HEK293 (cell line): ENCODE data around the gene BICC1.

Experiments
- CTCF ChIA-PET: fragments of 350-600 bp; formaldehyde crosslinking; extraction: SDS; loops from one replicate; lab custom pipeline; 2021; ENCODE audit warnings: antibody characterized with exemption; lab: Yijun Ruan, JAX
- POLR2A ChIA-PET: fragments of 300-600 bp; formaldehyde crosslinking; extraction: SDS; loops from one replicate; lab custom pipeline; 2020; ENCODE audit warnings: antibody characterized with exemption, inconsistent platforms; lab: Yijun Ruan, JAX
- H3K27ac ChIP-seq: fragments of 200-500 bp; sonication (Bioruptor generic); 2 replicates; pipeline ENCODE4 v1.5.1; 2014; ENCODE audit warnings: low read depth, low read length, control low read depth, inconsistent platforms; ENCODE audit errors: extremely low read depth
- H3K36me3 ChIP-seq, 2 experiments: fragments of 200-500 bp in 1 of 2; sonication (Bioruptor generic) in 1 of 2; 1 replicate in 1 of 2; 2 replicates in 1 of 2; pipeline ENCODE4 v1.5.1; 2014 to 2017; ENCODE audit warnings: inconsistent platforms in 2 of 2, low read length in 2 of 2; ENCODE audit not compliant: control insufficient read depth in 2 of 2, insufficient read depth in 1 of 2
- H3K4me1 ChIP-seq: fragments of 200-500 bp; sonication (Bioruptor generic); 2 replicates; pipeline ENCODE4 v1.5.1; 2014; ENCODE audit warnings: mild to moderate bottlenecking, low read length, inconsistent platforms; ENCODE audit not compliant: control insufficient read depth, insufficient read depth
- H3K4me3 ChIP-seq: 2 replicates; pipeline ENCODE4 v1.5.1; 2011; ENCODE audit warnings: low read depth, mild to moderate bottlenecking, control low read depth, low read length, moderate library complexity
- H3K9me3 ChIP-seq: fragments of 200-500 bp; sonication (Bioruptor generic); 2 replicates; pipeline ENCODE4 v1.5.1; 2014; ENCODE audit warnings: low read depth, low read length, inconsistent platforms; ENCODE audit not compliant: control insufficient read depth, insufficient read depth
- CTCF ChIP-seq: fragments of 450-650 bp; formaldehyde crosslinking; IDR thresholded peaks from 2 replicates; pipeline ENCODE4 v1.5.1; 2016; ENCODE audit warnings: missing biosample characterization, missing genetic modification characterization
- MEIS1 ChIP-seq: sonication (generic); formaldehyde crosslinking; IDR thresholded peaks from 2 replicates; pipeline ENCODE4 v1.8.1; 2022; ENCODE audit warnings: missing genetic modification reagents, mild to moderate bottlenecking, borderline replicate concordance
- SP3 ChIP-seq: fragments of 450-650 bp; formaldehyde crosslinking; IDR thresholded peaks from 2 replicates; pipeline ENCODE4 v1.5.1; 2016; ENCODE audit warnings: missing biosample characterization, missing genetic modification characterization
- SP7 ChIP-seq: fragments of 450-650 bp; formaldehyde crosslinking; IDR thresholded peaks from 2 replicates; pipeline ENCODE4 v1.5.1; 2016; ENCODE audit warnings: missing biosample characterization, missing genetic modification characterization
- ZBTB1 ChIP-seq: fragments of 450-650 bp; formaldehyde crosslinking; IDR thresholded peaks from 2 replicates; pipeline ENCODE4 v1.5.1; 2016; ENCODE audit warnings: missing biosample characterization, missing genetic modification characterization
- ZBTB21 ChIP-seq: fragments of 450-650 bp; formaldehyde crosslinking; IDR thresholded peaks from 2 replicates; pipeline ENCODE4 v1.5.1; 2017; ENCODE audit warnings: missing biosample characterization, missing genetic modification characterization
- ZBTB6 ChIP-seq: fragments of 450-650 bp; formaldehyde crosslinking; IDR thresholded peaks from 2 replicates; pipeline ENCODE4 v1.5.1; 2017; ENCODE audit warnings: missing biosample characterization, missing genetic modification characterization
- ZBTB7A ChIP-seq: fragments of 450-650 bp; formaldehyde crosslinking; IDR thresholded peaks from 2 replicates; pipeline ENCODE4 v1.5.1; 2016; ENCODE audit warnings: low read depth, missing biosample characterization, missing genetic modification characterization
- ZFP3 ChIP-seq: fragments of 450-650 bp; formaldehyde crosslinking; IDR thresholded peaks from 2 replicates; pipeline ENCODE4 v1.5.1; 2016; ENCODE audit warnings: low read depth, missing biosample characterization, missing genetic modification characterization
- ZNF146 ChIP-seq: fragments of 450-650 bp; formaldehyde crosslinking; IDR thresholded peaks from 2 replicates; pipeline ENCODE4 v1.5.1; 2016; ENCODE audit warnings: missing biosample characterization, missing genetic modification characterization
- ZNF174 ChIP-seq: fragments of 450-650 bp; formaldehyde crosslinking; IDR thresholded peaks from 2 replicates; pipeline ENCODE4 v1.5.0; 2017; ENCODE audit warnings: missing biosample characterization, mild to moderate bottlenecking, missing genetic modification characterization
- ZNF2 ChIP-seq: fragments of 450-650 bp; formaldehyde crosslinking; IDR thresholded peaks from 2 replicates; pipeline ENCODE4 v1.5.1; 2016; ENCODE audit warnings: missing biosample characterization, missing genetic modification characterization
- ZNF24 ChIP-seq: fragments of 450-650 bp; formaldehyde crosslinking; IDR thresholded peaks from 2 replicates; pipeline ENCODE4 v1.5.1; 2016; ENCODE audit warnings: missing biosample characterization, missing genetic modification characterization
- ZNF280D ChIP-seq: fragments of 450-650 bp; formaldehyde crosslinking; IDR thresholded peaks from 2 replicates; pipeline ENCODE4 v1.5.1; 2016; ENCODE audit warnings: missing biosample characterization, missing genetic modification characterization
- ZNF292 ChIP-seq: fragments of 450-650 bp; formaldehyde crosslinking; IDR thresholded peaks from 2 replicates; pipeline ENCODE4 v1.5.1; 2016; ENCODE audit warnings: low read depth, missing biosample characterization, missing genetic modification characterization, borderline replicate concordance
- ZNF324 ChIP-seq: fragments of 450-650 bp; formaldehyde crosslinking; IDR thresholded peaks from 2 replicates; pipeline ENCODE4 v1.5.1; 2016; ENCODE audit warnings: missing biosample characterization, missing genetic modification characterization
- ZNF404 ChIP-seq: fragments of 450-650 bp; formaldehyde crosslinking; IDR thresholded peaks from 2 replicates; pipeline ENCODE4 v1.5.1; 2017; ENCODE audit warnings: missing biosample characterization, missing genetic modification characterization
- ZNF423 ChIP-seq: fragments of 450-650 bp; formaldehyde crosslinking; IDR thresholded peaks from 2 replicates; pipeline ENCODE4 v1.5.1; 2016; ENCODE audit warnings: missing biosample characterization, missing genetic modification characterization
- ZNF548 ChIP-seq: fragments of 450-650 bp; formaldehyde crosslinking; IDR thresholded peaks from 2 replicates; pipeline ENCODE4 v1.5.1; 2016; ENCODE audit warnings: missing biosample characterization, missing genetic modification characterization
- ZNF555 ChIP-seq: fragments of 450-650 bp; formaldehyde crosslinking; conservative IDR thresholded peaks from 2 replicates; pipeline ENCODE4 v1.5.1; 2017; ENCODE audit warnings: missing biosample characterization, mild to moderate bottlenecking, missing genetic modification characterization, inconsistent platforms
- ZNF639 ChIP-seq: fragments of 450-650 bp; formaldehyde crosslinking; IDR thresholded peaks from 2 replicates; pipeline ENCODE4 v1.5.1; 2016; ENCODE audit warnings: missing biosample characterization, missing genetic modification characterization
- ZNF776 ChIP-seq: fragments of 450-650 bp; formaldehyde crosslinking; IDR thresholded peaks from 2 replicates; pipeline ENCODE4 v1.5.0; 2017; ENCODE audit warnings: missing biosample characterization, missing genetic modification characterization, borderline replicate concordance
- ZSCAN18 ChIP-seq: fragments of 450-650 bp; formaldehyde crosslinking; IDR thresholded peaks from 2 replicates; pipeline ENCODE4 v1.5.1; 2016; ENCODE audit warnings: missing biosample characterization, missing genetic modification characterization

Gene BICC1

GRCh38 chr10:58660575-58661255 lies 148.0 kb downstream of the BICC1 start:
- Histone ChIP-seq H3K36me3 (no peaks in the 10 kb centered on the region), H3K4me3 (no peak overlapping the region), H3K27ac (no peak overlapping the region), H3K4me1 (no peaks in the 10 kb centered on the region), H3K9me3 (no peaks in the 10 kb centered on the region)
- TF ChIP-seq SP3 (tag by site-specific recombination): no peak
- no peak for TF ChIP-seq ZBTB21 (tag by site-specific recombination)
- TF ChIP-seq CTCF (tag by site-specific recombination): no peak
- no peak for TF ChIP-seq ZNF2 (tag by site-specific recombination)
- no peak for TF ChIP-seq ZNF280D (tag by site-specific recombination)
- no peak for TF ChIP-seq ZNF423 (tag by site-specific recombination)
- TF ChIP-seq ZNF146 (tag by site-specific recombination): no peak
- ChIA-PET POLR2A (no interaction called here), CTCF (interaction anchor here (0.6 to 1.5 kb wide), 2 partner anchors 130 to 518 kb away, joined by 3 read pairs; no protein-coding TSS in a partner anchor)

GRCh38 chr10:58661336-58661735 lies 148.7 kb downstream of the BICC1 start:
- ChIA-PET POLR2A (no interaction called here), CTCF (interaction anchor here (0.7 to 1.5 kb wide), 2 partner anchors 130 to 230 kb away, joined by 3 read pairs; no protein-coding TSS in a partner anchor)
- no peak overlapping the region for H3K4me3 ChIP-seq
- no peak overlapping the region for H3K27ac ChIP-seq
- no peaks in the 10 kb centered on the region for H3K4me1 ChIP-seq
- H3K36me3 ChIP-seq: no peaks in the 10 kb centered on the region
- no peaks in the 10 kb centered on the region for H3K9me3 ChIP-seq
- TF ChIP-seq ZNF324: no peak
- TF ChIP-seq ZSCAN18: no peak
- TF ChIP-seq MEIS1 (CRISPR knock-in tag): no peak
- TF ChIP-seq ZNF292 (tag by site-specific recombination): no peak
- no peak for TF ChIP-seq ZNF24 (tag by site-specific recombination)
- no peak for TF ChIP-seq ZNF174 (tag by site-specific recombination)
- TF ChIP-seq ZBTB7A (tag by site-specific recombination): no peak
- TF ChIP-seq ZNF404: no peak
- TF ChIP-seq ZFP3 (tag by site-specific recombination): no peak
- no peak for TF ChIP-seq ZBTB1
- TF ChIP-seq ZNF776 (tag by site-specific recombination): no peak
- TF ChIP-seq ZBTB6 (tag by site-specific recombination): no peak
- no peak for TF ChIP-seq SP7 (tag by site-specific recombination)
- no peak for TF ChIP-seq ZNF639 (tag by site-specific recombination)
- no peak for TF ChIP-seq ZNF548 (tag by site-specific recombination)
- no peak for TF ChIP-seq ZNF555 (tag by site-specific recombination)
